Neuron (in vitro differentiated cells): ENCODE results near the gene MLXIP.
A peak's percentile ranks its signal among the peaks of the same experiment; 100 is the strongest.
"Not testable (repeated sequence)": the region's sequence is repeated elsewhere in the genome, so short reads cannot be mapped to it uniquely, and the experiment has no call there.

Experiments used
- H2AFZ ChIP-seq: one replicate; pipeline ENCODE4 v1.6.1; 2013; ENCODE audit warnings: low read depth, mild to moderate bottlenecking, inconsistent platforms, low read length, moderate library complexity
- H3K27me3 ChIP-seq: one replicate; pipeline ENCODE4 v1.6.1; 2013; ENCODE audit warnings: low read length; ENCODE audit not compliant: insufficient read depth
- H3K36me3 ChIP-seq: one replicate; pipeline ENCODE4 v1.6.1; 2013; ENCODE audit warnings: low read length; ENCODE audit not compliant: insufficient read depth
- H3K4me1 ChIP-seq: one replicate; pipeline ENCODE4 v1.6.1; 2013; ENCODE audit warnings: low read length; ENCODE audit not compliant: insufficient read depth
- H3K4me3 ChIP-seq: 2 replicates; pipeline ENCODE4 v1.5.1; 2013; ENCODE audit warnings: mild to moderate bottlenecking, low read length, moderate library complexity
- H3K9me3 ChIP-seq: one replicate; pipeline ENCODE4 v1.6.1; 2013; ENCODE audit warnings: low read length

MLXIP gene

GRCh38 chr12:122168492-122168891 lies 89.9 kb downstream of the MLXIP start:
- no peak overlapping the region for H3K4me3 ChIP-seq
- no peaks in the 10 kb centered on the region for H3K36me3 ChIP-seq
- peaks cover 7% of the 10 kb centered on the region for H3K4me1 ChIP-seq
- no peaks in the 10 kb centered on the region for H3K27me3 ChIP-seq
- no peak overlapping the region for H2AFZ ChIP-seq
- peaks cover 4% of the 10 kb centered on the region for H3K9me3 ChIP-seq

- H3K27me3 ChIP-seq, result no peaks in the 10 kb centered on the region
- no peaks in the 10 kb centered on the region for H3K36me3 ChIP-seq
Observed at GRCh38 chr12:122171399-122171798, 92.8 kb downstream of the MLXIP start.

GRCh38 chr12:122172262-122172939 lies 93.8 kb downstream of the MLXIP start:
- Histone ChIP-seq H3K4me1 (no peaks in the 10 kb centered on the region), H3K27me3 (no peaks in the 10 kb centered on the region), H3K9me3 (peaks cover 4% of the 10 kb centered on the region), H2AFZ (no peak overlapping the region), H3K36me3 (no peaks in the 10 kb centered on the region), H3K4me3 (no peak overlapping the region)

More at GRCh38 chr12:122171399-122171798, 92.8 kb downstream of the MLXIP start:
- Histone ChIP-seq H3K4me1 (peaks cover 7% of the 10 kb centered on the region), H3K9me3 (peaks cover 4% of the 10 kb centered on the region), H2AFZ (no peak overlapping the region), H3K4me3 (no peak overlapping the region)

GRCh38 chr12:122174155-122174845 lies 95.7 kb downstream of the MLXIP start, which contains the start of gene IL31:
Gene IL31, minus strand, starts transcription at chr12:122174221. Its CDS starts 49 bp downstream, at chr12:122174172.
- H3K36me3 ChIP-seq, result no peaks in the 10 kb centered on the region
- no peak within 1 kb of the TSS for H3K4me3 ChIP-seq
- no peaks in the 10 kb centered on the region for H3K27me3 ChIP-seq
- H2AFZ ChIP-seq, result no peak within 1 kb of the TSS
- H3K4me1 ChIP-seq, result no peaks in the 10 kb centered on the region
- H3K9me3 ChIP-seq, result no peaks in the 10 kb centered on the region

- not testable (repeated sequence) for H3K4me1 ChIP-seq, H3K27me3 ChIP-seq, H3K4me3 ChIP-seq, H3K36me3 ChIP-seq, H2AFZ ChIP-seq, H3K9me3 ChIP-seq
Observed at GRCh38 chr12:122176473-122176872, 97.9 kb downstream of the MLXIP start.

GRCh38 chr12:122182887-122183587 lies 104.5 kb downstream of the MLXIP start, which contains the start of gene LRRC43:
Gene LRRC43, plus strand, starts transcription at chr12:122183123. Its CDS starts 22 bp downstream, at chr12:122183145.
- Histone ChIP-seq H3K4me1 (peaks cover 7% of the 10 kb centered on the region), H3K9me3 (no peaks in the 10 kb centered on the region), H3K4me3 (peak within 1 kb of the TSS; percentile 48), H2AFZ (peak within 1 kb of the TSS; percentile 82), H3K36me3 (no peaks in the 10 kb centered on the region), H3K27me3 (peaks cover 15% of the 10 kb centered on the region)

- H3K4me3 ChIP-seq, result peak overlapping the region; percentile 48
- H3K9me3 ChIP-seq, result no peaks in the 10 kb centered on the region
- peaks cover 15% of the 10 kb centered on the region for H3K27me3 ChIP-seq
- H3K36me3 ChIP-seq, result no peaks in the 10 kb centered on the region
- H3K4me1 ChIP-seq, result peaks cover 7% of the 10 kb centered on the region
- peak overlapping the region; percentile 82 for H2AFZ ChIP-seq
Observed at GRCh38 chr12:122183588-122183940, 105.0 kb downstream of the MLXIP start.

- H2AFZ ChIP-seq, result no peak overlapping the region
- peaks cover 15% of the 10 kb centered on the region for H3K27me3 ChIP-seq
- H3K9me3 ChIP-seq, result no peaks in the 10 kb centered on the region
- H3K4me1 ChIP-seq, result peaks cover 7% of the 10 kb centered on the region
- no peak overlapping the region for H3K4me3 ChIP-seq
- no peaks in the 10 kb centered on the region for H3K36me3 ChIP-seq
Observed at GRCh38 chr12:122184517-122184916, 106.0 kb downstream of the MLXIP start.

GRCh38 chr12:122185079-122185478 lies 106.5 kb downstream of the MLXIP start:
- no peak overlapping the region for H3K4me3 ChIP-seq
- H3K27me3 ChIP-seq, result peaks cover 15% of the 10 kb centered on the region
- H3K4me1 ChIP-seq, result peaks cover 7% of the 10 kb centered on the region
- H3K9me3 ChIP-seq, result no peaks in the 10 kb centered on the region
- no peaks in the 10 kb centered on the region for H3K36me3 ChIP-seq
- H2AFZ ChIP-seq, result no peak overlapping the region

- peaks cover 15% of the 10 kb centered on the region for H3K27me3 ChIP-seq
- H3K36me3 ChIP-seq, result no peaks in the 10 kb centered on the region
- peaks cover 7% of the 10 kb centered on the region for H3K4me1 ChIP-seq
- no peak overlapping the region for H3K4me3 ChIP-seq
- H3K9me3 ChIP-seq, result no peaks in the 10 kb centered on the region
- no peak overlapping the region for H2AFZ ChIP-seq
Observed at GRCh38 chr12:122185494-122186082, 107.0 kb downstream of the MLXIP start.

- Histone ChIP-seq H3K4me3 (no peak overlapping the region), H3K9me3 (no peaks in the 10 kb centered on the region), H3K36me3 (no peaks in the 10 kb centered on the region), H3K4me1 (peaks cover 7% of the 10 kb centered on the region), H3K27me3 (peaks cover 15% of the 10 kb centered on the region), H2AFZ (no peak overlapping the region)
Observed at GRCh38 chr12:122187466-122187865, 108.9 kb downstream of the MLXIP start.

- Histone ChIP-seq H3K27me3 (peaks cover 6% of the 10 kb centered on the region), H3K36me3 (no peaks in the 10 kb centered on the region), H2AFZ (no peak overlapping the region), H3K4me1 (no peaks in the 10 kb centered on the region), H3K4me3 (no peak overlapping the region), H3K9me3 (no peaks in the 10 kb centered on the region)
Observed at GRCh38 chr12:122189626-122190475, 111.3 kb downstream of the MLXIP start.
